Liver (tissue), 9 donors: Measurements from ENCODE around the gene MALRD1. TPM values are rescaled to one million over a fixed set of nuclear protein-coding genes. Genes with fewer than 3 reads are reported as not detected.

ENCODE experiments used
- DNase-seq: peaks from one replicate; pipeline ENCODE4 v3.0.0-alpha.2; 2017; ENCODE audit warnings: low spot score
- H3K27ac ChIP-seq, 2 donors: one replicate each; pipeline ENCODE4 v1.7.0; 2013; ENCODE audit warnings: inconsistent platforms in 2 of 2, low read length in 2 of 2, control low read depth in 1 of 2, low read depth in 1 of 2, mild to moderate bottlenecking in 1 of 2
- H3K27me3 ChIP-seq, 4 donors: one replicate each; pipeline versions ENCODE4 v1.6.1 to v1.7.0; 2013; ENCODE audit warnings: low read length in 3 of 4, inconsistent platforms in 1 of 4, mild to moderate bottlenecking in 1 of 4, moderate library complexity in 1 of 4; ENCODE audit not compliant: control insufficient read depth in 4 of 4, insufficient read depth in 4 of 4
- H3K36me3 ChIP-seq, 4 donors: one replicate each; pipeline versions ENCODE4 v1.6.1 to v1.7.0; 2013; ENCODE audit warnings: low read length in 3 of 4, mild to moderate bottlenecking in 3 of 4, low read depth in 1 of 4, moderate library complexity in 1 of 4; ENCODE audit not compliant: control insufficient read depth in 4 of 4, insufficient read depth in 3 of 4
- H3K4me1 ChIP-seq, 4 donors: one replicate each; pipeline versions ENCODE4 v1.6.1 to v1.7.0; 2013; ENCODE audit warnings: low read length in 3 of 4, mild to moderate bottlenecking in 3 of 4, moderate library complexity in 1 of 4; ENCODE audit not compliant: control insufficient read depth in 4 of 4, insufficient read depth in 4 of 4
- H3K4me3 ChIP-seq, 3 donors: one replicate each; pipeline versions ENCODE4 v1.6.1 to v1.7.0; 2013; ENCODE audit warnings: low read length in 3 of 3, control low read depth in 1 of 3, low read depth in 1 of 3, mild to moderate bottlenecking in 1 of 3
- H3K9ac ChIP-seq, 2 donors: one replicate each; pipeline ENCODE4 v1.7.0; 2013; ENCODE audit warnings: low read length in 2 of 2, mild to moderate bottlenecking in 2 of 2, moderate library complexity in 2 of 2, control low read depth in 1 of 2, low read depth in 1 of 2
- H3K9me3 ChIP-seq, 4 donors: one replicate each; pipeline versions ENCODE4 v1.6.1 to v1.7.0; 2013; ENCODE audit warnings: low read length in 3 of 4; ENCODE audit not compliant: control insufficient read depth in 4 of 4
- CTCF ChIP-seq: fragments of 150-350 bp; IDR thresholded peaks from 2 replicates; pipeline ENCODE4 v1.5.1; 2017; ENCODE audit warnings: improper control_type of control experiment, low read depth, low read length; ENCODE audit not compliant: missing input control
- EGR1 ChIP-seq, 2 donors: IDR thresholded peaks; 2 replicates each; pipeline ENCODE4 v1.6.1; 2016 to 2018; ENCODE audit warnings: antibody characterized with exemption in 2 of 2, low read depth in 2 of 2
- FOXA1 ChIP-seq: IDR thresholded peaks from 2 replicates; pipeline ENCODE4 v1.6.1; 2016; ENCODE audit warnings: antibody characterized with exemption
- FOXA2 ChIP-seq: IDR thresholded peaks from 2 replicates; pipeline ENCODE4 v1.6.1; 2016; ENCODE audit warnings: antibody characterized with exemption
- GABPA ChIP-seq, 2 donors: IDR thresholded peaks in 1 of 2; conservative IDR thresholded peaks in 1 of 2; 2 replicates each; pipeline ENCODE4 v1.6.1; 2016; ENCODE audit warnings: antibody characterized with exemption in 2 of 2, mild to moderate bottlenecking in 1 of 2, moderate library complexity in 1 of 2
- HNF4A ChIP-seq, 2 donors: conservative IDR thresholded peaks; 2 replicates each; pipeline ENCODE4 v1.6.1; 2016; ENCODE audit warnings: antibody characterized with exemption in 2 of 2, mild to moderate bottlenecking in 2 of 2
- HNF4G ChIP-seq: IDR thresholded peaks from 2 replicates; pipeline ENCODE4 v1.6.1; 2016; ENCODE audit warnings: antibody characterized with exemption
- JUND ChIP-seq, 2 donors: IDR thresholded peaks; 2 replicates each; pipeline ENCODE4 v1.6.1; 2016; ENCODE audit warnings: antibody characterized with exemption in 2 of 2
- RAD21 ChIP-seq, 2 donors: IDR thresholded peaks; 2 replicates each; pipeline ENCODE4 v1.6.1; 2016; ENCODE audit warnings: antibody characterized with exemption in 2 of 2, mild to moderate bottlenecking in 2 of 2
- RXRA ChIP-seq, 2 donors: IDR thresholded peaks; 2 replicates each; pipeline ENCODE4 v1.6.1; 2017 to 2018; ENCODE audit warnings: antibody characterized with exemption in 2 of 2, mild to moderate bottlenecking in 1 of 2
- SP1 ChIP-seq: IDR thresholded peaks from 2 replicates; pipeline ENCODE4 v1.6.1; 2018; ENCODE audit warnings: antibody characterized with exemption, mild to moderate bottlenecking
- TAF1 ChIP-seq: conservative IDR thresholded peaks from 2 replicates; pipeline ENCODE4 v1.6.1; 2016; ENCODE audit warnings: antibody characterized with exemption, mild to moderate bottlenecking
- YY1 ChIP-seq: IDR thresholded peaks from 2 replicates; pipeline ENCODE4 v1.6.1; 2016; ENCODE audit warnings: antibody characterized with exemption, mild to moderate bottlenecking
- WGBS: extraction: QIAGEN DNeasy Blood & Tissue Kit; methylation state at CpG from one replicate; pipeline ENCODE4 v1.1.7; 2013; 5-methylcytosine and 5-hydroxymethylcytosine counted together
- polyA plus RNA-seq, 2 donors: library from polyadenylated mRNA; stranded (reverse) in 1 of 2; unstranded in 1 of 2; fragments of 200-250 nt in 1 of 2; fragments of >200 nt in 1 of 2; fragmentation: Nextera tagmentation in 1 of 2; extraction: Ambion mirVana in 1 of 2; gene quantifications; one replicate each; pipeline versions ENCODE4 v1.2.1 to v1.2.3, GENCODE V29; 2013 to 2015
- total RNA-seq, 2 donors: library from RNA; depleted of rRNA; stranded (reverse); fragments of >200 nt; gene quantifications; one replicate each; pipeline ENCODE4 v1.2.3, GENCODE V29; 2014
- TF ChIP-seq, protein P1 (sequence below): IDR thresholded peaks from 2 replicates; pipeline ENCODE4 v1.6.1; 2016; ENCODE audit warnings: antibody characterized with exemption
- TF ChIP-seq, protein P2 (sequence below): IDR thresholded peaks from 2 replicates; pipeline ENCODE4 v1.6.1; 2016; ENCODE audit warnings: antibody characterized with exemption
- TF ChIP-seq, protein P3 (sequence below): IDR thresholded peaks from 2 replicates; pipeline ENCODE4 v1.6.1; 2016; ENCODE audit warnings: antibody characterized with exemption
- donor health status: healthy.
- donor health status: healthy.
- donor health status: healthy.
- donor health status: healthy.
- donor health status: healthy.

The MALRD1 gene
- total and polyA plus RNA-seq, 4 donors, result 0.37 to 0.59 TPM; not detected in 2

DNA sequence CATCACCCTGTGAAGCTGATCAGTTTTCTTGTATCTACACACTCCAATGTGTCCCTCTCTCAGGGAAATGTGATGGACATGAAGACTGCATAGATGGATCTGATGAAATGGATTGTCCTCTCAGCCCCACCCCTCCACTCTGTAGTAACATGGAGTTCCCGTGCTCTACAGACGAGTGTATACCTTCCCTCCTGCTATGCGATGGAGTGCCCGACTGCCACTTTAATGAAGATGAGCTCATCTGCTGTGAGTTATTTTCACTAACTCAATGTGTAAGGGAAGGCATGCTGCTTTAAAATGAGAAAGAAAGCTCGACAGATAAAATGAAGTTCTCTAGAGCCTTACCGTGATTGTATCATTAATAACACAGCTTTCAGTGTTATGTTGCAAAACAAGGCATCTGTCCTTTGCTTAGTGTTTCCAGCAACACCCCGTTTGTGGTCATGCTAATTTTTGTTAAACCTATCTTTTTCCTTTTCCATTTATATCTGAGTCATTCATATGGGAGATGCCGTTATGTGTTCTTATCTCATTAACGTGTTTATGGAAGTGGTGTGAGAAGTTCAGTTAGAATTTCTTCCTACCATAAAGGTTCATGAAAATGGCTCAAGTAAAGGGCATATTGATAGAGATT lies 546.7 kb downstream of the MALRD1 start:
- no peak for DNase-seq
- WGBS, result 86% methylated on average over 9 of the region's 9 CpGs
- TF ChIP-seq, protein P1, sequence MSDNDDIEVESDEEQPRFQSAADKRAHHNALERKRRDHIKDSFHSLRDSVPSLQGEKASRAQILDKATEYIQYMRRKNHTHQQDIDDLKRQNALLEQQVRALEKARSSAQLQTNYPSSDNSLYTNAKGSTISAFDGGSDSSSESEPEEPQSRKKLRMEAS, result no peak
- TF ChIP-seq HNF4A (conservative IDR thresholded peaks at IDR 0.05), result no peak
- TF ChIP-seq, protein P2, sequence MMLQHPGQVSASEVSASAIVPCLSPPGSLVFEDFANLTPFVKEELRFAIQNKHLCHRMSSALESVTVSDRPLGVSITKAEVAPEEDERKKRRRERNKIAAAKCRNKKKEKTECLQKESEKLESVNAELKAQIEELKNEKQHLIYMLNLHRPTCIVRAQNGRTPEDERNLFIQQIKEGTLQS, result no peak
- TF ChIP-seq JUND (IDR thresholded peaks at IDR 0.05), result no peak
- TF ChIP-seq RAD21 (IDR thresholded peaks at IDR 0.05), result no peak
- TF ChIP-seq YY1, result no peak
- TF ChIP-seq CTCF, result no peak
- TF ChIP-seq RXRA (IDR thresholded peaks at IDR 0.05), result no peak
- no peak for TF ChIP-seq FOXA1
- no peak for TF ChIP-seq GABPA (IDR thresholded peaks at IDR 0.05 in 1 of 2, conservative IDR thresholded peaks at IDR 0.05 in 1 of 2)
- TF ChIP-seq HNF4G, result no peak
- TF ChIP-seq SP1, result no peak
- Histone ChIP-seq H3K27me3 (no peaks in the 10 kb centered on the region), H3K4me3 (no peak overlapping the region), H3K9ac (no peak overlapping the region), H3K9me3 (no peaks in the 10 kb centered on the region), H3K27ac (no peak overlapping the region), H3K4me1 (no peaks in the 10 kb centered on the region), H3K36me3 (no peaks in the 10 kb centered on the region)

DNA sequence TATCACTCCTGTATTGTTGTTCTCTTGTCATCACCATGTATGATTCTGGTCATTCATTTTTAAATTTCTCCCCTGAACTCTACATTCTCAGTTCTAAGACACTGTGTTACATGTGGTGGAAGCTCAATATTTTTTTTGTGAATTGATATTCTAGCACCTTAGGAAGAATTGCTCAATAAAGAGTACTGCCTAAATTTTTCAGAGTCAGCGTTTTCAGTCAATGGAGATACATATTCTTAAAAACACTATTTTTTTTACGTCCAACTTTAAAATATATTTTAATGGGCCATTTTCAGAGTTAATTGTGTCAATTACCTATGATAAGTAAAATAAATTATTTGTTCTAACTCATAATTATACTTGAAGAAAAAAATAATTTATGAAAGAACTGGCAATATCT lies 557.2 kb downstream of the MALRD1 start:
- no peak for DNase-seq
- Histone ChIP-seq H3K4me3 (no peak overlapping the region), H3K9me3 (no peaks in the 10 kb centered on the region), H3K27ac (no peak overlapping the region), H3K4me1 (no peaks in the 10 kb centered on the region), H3K36me3 (no peaks in the 10 kb centered on the region), H3K9ac (no peak overlapping the region), H3K27me3 (no peaks in the 10 kb centered on the region)
- WGBS, result 91% methylated on average over 2 of the region's 2 CpGs
- no peak for TF ChIP-seq HNF4G

DNA sequence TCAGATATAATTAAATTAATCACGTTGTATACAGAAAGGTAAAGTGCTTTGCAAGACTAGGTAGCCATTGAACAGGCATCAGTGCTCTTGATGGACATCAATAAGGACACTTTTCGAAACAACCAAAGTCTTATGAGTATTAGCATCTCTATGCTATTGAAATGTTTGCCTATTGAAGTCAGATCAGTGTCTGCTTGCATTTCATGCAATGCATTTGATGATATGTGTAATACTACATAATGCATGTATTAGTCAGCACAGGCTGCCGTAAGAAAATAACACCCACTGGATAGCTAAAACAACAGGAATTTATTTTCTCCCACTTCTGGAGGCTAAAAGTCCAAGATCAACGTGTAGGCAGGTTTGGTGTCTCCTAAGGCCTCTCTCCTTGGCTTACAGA lies 558.4 kb downstream of the MALRD1 start:
- 79% methylated on average over 4 of the region's 4 CpGs for WGBS
- H3K27me3 ChIP-seq, result no peaks in the 10 kb centered on the region
- H3K36me3 ChIP-seq, result no peaks in the 10 kb centered on the region

More for the DNA sequence above, 558.4 kb downstream of the MALRD1 start:
- Histone ChIP-seq H3K27ac (no peak overlapping the region), H3K9ac (no peak overlapping the region), H3K9me3 (no peaks in the 10 kb centered on the region), H3K4me1 (no peaks in the 10 kb centered on the region), H3K4me3 (no peak overlapping the region)
- TF ChIP-seq CTCF (no peak), EGR1 (IDR thresholded peaks at IDR 0.05; ENCODE audit: low read depth in 2 of 2) (no peak), RXRA (IDR thresholded peaks at IDR 0.05) (no peak), TAF1 (no peak), FOXA1 (no peak), SP1 (no peak), FOXA2 (no peak)
- TF ChIP-seq, protein P3, sequence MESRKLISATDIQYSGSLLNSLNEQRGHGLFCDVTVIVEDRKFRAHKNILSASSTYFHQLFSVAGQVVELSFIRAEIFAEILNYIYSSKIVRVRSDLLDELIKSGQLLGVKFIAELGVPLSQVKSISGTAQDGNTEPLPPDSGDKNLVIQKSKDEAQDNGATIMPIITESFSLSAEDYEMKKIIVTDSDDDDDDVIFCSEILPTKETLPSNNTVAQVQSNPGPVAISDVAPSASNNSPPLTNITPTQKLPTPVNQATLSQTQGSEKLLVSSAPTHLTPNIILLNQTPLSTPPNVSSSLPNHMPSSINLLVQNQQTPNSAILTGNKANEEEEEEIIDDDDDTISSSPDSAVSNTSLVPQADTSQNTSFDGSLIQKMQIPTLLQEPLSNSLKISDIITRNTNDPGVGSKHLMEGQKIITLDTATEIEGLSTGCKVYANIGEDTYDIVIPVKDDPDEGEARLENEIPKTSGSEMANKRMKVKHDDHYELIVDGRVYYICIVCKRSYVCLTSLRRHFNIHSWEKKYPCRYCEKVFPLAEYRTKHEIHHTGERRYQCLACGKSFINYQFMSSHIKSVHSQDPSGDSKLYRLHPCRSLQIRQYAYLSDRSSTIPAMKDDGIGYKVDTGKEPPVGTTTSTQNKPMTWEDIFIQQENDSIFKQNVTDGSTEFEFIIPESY, result no peak
- no peak for DNase-seq
